ENCODE measurements around the gene PITX2. TPM values are rescaled to one million over a fixed set of nuclear protein-coding genes. Genes with fewer than 3 reads are reported as not detected.

The PITX2 gene
- polyA plus RNA-seq, 1 donor, result 43.4 TPM

GRCh38 chr4:110636680-110637407 lies 14.0 kb upstream of the PITX2 start:
- DNase-seq (ENCODE audit: low read depth), result no peak

DNA sequence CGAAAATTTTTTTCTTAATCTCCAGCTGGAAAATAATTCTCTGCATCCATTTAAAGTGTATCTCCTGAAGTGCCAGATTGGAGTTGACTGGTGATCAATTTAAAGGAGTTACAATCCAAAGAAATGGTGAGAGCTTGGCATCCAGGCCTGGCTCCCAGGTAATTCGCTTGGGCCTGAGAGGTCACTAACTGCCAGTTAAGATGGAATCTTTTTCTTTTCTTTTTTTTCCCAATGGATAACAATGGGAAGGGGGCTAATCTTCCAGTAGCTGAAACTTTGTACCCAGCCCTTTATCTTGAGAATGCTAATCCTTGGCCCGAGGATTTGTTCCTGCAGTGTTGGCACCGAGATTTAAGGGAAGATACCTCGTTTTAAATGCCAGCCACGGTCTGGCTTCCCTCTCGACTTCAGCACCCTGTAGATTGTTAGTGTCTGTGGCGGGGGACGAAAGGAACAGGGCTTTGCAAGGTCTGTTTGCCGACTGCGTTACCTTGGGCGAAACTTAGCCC lies 13.3 kb upstream of the PITX2 start:
- DNase-seq (ENCODE audit: low read depth), result no peak

DNA sequence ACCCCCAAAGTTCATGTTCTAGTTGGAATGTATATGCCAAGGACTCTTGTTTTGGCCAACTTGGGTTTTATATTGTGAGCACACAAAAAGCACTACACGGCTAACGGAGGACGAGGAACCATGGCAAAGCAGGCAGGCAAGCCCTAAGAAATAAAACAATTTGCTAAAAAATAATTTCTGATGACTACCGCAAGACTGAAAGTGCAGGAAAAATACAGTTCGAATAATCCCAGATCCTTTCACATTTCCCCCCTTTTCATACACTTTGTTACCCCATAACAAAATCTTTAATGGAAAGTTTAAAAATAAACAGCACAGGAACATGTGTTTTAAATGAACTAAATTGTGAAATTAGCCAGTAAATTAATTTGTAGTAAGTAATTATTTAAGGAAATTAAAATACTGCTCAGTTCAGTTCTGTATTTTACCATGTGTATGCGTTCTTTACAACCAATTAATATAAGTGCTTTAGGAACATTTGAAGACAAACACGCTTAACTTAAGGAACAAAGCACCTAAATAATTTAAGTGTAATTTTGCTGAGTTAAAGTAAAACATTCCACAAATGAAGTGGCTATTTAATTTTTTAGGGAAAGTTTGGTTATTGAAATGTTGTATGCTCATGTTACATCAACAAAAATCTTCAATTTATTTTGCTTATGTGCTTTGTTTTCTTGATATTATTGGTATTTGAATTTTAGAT lies 12.4 kb upstream of the PITX2 start:
- DNase-seq (ENCODE audit: low read depth), result no peak

DNA sequence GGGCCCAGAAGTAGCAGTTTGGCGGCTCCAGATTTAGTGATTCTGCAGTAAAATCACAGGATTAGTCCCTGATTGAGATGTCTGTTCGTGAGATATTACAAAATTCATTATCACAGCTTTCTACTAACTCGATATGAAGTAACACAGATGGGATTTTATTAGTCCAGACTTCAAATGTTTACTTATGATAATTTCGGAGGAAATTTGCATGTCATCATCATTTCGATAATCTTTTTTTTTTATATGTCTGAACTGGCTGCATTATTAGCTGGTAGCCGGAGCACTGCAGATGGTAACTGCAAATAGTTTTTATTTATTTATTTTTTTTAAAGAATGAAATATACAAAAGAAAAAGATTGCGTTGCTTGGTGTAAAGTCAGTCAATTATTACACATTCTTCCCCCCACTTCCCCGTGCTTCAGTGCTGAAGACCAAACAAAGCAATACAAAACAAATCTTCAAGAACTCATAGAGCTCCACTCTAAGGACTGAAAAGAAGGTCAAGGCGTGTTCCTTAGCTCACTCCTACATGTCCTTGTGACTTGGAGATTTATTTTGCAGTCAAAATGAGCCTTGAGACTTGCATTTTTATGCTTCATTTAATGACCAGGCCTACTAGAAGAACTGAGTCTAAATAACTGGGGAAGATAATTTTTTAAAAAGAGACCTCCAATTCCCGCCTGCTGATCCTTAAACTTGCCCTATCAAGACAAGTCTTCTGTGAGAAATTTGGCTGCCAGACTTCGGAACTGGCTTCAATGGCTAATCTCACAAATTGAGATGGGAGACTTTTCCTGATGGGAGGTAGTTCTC lies 11.7 kb upstream of the PITX2 start:
- no peak for DNase-seq (ENCODE audit: low read depth)

- no peak for DNase-seq (ENCODE audit: low read depth)
Measured at GRCh38 chr4:110633358-110634341, 10.8 kb upstream of the PITX2 start.

DNA sequence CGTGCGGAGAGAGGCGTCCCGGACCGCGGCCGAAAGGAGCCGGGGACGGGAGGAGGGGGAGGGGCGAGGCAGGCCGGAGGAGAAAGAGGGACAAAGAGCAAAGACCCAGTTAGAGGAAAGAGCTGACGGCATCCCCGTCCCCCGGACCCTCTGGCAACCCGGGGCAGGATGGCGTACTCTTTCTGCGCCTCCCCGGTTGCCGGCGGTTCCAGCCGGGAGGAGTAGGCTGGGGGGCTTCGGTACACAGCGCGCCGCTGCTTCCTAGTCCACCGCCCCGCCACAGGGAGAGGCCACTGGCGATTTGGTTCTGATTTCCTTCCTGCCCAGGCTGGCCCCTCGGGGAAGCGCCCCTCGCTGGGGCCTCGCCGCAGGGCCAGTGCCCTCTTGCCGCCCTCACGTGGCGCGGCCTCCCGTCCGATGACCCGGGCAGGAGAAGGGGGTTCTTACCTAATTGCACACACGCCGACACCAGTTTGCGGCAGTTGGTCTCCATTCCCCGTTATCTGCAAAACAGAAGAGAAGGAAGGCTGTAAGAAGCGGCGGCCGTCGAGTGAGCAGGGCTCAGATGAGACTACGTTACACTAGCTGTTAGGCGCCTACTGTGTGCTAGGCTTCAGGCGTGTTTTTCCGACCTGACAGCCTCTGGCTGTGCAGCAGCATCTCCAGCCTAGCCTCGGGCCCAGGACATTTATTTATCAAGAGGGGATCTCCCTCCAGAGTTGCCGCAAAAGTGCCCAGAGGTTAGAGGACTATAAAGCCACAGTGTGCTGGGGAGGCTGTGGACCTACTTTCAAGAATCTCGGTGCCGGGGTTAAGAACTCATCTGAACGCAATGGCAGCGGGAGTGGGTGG lies 9.9 kb upstream of the PITX2 start:
- DNase-seq (ENCODE audit: low read depth), result no peak

DNA sequence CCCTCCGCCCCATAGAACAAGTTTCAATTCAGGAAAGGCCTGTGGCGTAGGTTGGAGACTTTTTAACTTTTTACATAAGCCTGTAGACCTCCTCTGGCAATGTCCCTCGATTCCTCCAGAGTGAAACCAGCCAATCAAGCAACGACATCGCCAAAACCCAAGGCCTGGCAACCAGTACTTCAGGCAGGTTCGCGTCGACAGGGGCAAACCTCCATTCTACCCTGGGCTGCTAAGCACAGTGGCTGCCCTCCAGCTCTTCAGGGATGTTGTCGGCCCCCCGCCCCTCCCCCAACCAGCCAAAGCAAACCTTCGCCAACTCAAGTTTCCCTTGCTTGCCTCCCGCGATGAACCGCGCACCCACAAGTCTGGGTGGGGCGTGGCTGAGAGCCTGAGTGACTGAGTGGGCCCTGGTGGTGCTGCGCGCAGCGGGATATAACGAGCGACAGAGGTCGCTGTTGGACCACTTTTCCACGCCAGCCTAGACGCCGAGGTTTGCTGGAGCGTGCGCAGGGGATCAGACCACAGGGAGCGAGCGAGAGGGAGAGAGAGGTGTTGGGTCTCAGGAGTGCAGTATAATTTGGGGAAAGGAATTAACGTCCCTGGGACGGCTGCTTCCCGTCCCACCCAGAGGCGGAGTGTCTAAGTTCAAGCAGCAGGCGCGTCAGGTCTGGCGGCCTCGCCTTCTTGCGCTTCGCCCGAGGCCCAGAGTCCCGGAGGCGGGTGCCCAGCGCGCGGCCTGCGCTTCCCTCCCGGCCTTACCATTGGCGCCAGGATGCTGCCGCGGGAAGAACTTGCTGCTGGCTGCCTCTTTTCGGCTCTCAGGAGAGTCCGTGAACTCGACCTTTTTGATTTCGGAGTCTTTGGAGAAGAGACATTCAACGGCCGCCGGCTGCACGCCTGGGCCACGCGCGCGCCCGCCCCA lies 9.0 kb upstream of the PITX2 start:
- DNase-seq (ENCODE audit: low read depth), result peak; percentile 67

GRCh38 chr4:110630688-110631402 lies 8.0 kb upstream of the PITX2 start:
- no peak for DNase-seq (ENCODE audit: low read depth)

DNA sequence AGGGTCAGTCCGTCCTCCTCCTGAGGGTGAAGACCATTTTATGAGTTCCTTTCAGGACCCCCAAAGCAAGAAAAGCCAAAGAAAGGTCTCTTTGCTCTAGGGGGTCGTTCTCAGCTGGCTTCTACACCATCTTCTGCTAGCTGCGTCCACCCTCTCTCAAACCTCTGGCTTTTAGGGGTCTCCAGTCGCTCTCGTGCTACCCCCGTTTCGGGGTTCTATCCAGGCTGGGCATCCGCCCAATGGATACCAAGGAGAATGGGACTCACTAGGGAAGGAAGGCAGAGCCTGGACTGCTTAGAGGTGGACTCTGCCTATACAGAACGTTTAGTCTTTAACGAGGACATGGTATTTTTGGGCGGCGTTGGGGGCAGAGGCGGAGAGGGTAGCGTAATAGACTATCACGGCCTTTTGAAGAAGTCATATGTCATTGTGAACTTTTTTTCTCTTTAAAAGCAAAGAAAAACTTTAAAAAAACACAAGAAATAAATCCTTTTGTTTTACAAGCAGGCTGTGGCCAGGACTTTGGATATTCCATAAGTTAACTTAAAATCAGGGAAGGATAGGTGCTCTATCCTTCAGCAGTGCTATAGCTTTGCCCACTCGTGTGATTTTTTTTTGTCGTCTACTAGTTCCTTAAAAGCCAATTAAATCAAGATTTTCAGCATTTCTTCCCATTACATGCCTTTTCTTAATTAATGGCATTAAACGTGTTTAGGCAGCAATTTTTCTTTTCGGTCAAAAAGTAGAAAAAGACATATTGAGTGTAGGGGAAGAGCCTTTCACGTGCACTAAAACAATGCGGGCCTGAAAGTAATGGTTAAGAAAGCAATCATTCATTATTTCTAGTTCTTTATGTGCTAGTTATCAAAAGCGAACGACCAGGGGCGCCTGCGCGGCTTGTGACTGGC lies 7.2 kb upstream of the PITX2 start:
- DNase-seq (ENCODE audit: low read depth), result no peak

- no peak for DNase-seq (ENCODE audit: low read depth)
Measured at GRCh38 chr4:110629214-110629754, 6.4 kb upstream of the PITX2 start.

DNA sequence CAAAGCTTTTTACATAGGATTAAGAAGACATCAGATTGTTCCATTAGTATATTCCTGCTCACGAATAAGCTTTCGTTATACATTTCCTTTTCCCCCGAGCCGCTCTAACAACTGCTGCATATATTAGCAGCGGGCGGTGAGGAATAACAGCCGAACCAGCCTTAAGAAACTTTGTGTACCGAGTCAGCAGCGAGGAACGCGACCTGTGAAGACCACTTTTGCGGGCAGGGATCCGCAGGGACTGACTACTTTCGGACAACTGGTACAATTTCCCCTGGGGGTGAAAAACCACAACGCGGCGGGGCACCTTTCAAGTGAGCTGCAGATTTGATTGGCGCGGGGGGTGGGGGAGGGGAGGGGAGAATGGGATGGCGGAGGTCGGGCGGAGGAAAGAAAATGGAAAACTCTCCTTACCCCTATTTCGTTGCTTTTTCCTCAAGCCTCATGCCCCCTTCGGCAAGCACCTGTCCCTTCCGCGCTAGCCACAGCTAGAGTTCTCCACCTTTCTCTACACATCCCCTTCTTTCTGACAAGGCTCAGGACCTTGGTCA lies 5.9 kb upstream of the PITX2 start:
- no peak for DNase-seq (ENCODE audit: low read depth)

DNA sequence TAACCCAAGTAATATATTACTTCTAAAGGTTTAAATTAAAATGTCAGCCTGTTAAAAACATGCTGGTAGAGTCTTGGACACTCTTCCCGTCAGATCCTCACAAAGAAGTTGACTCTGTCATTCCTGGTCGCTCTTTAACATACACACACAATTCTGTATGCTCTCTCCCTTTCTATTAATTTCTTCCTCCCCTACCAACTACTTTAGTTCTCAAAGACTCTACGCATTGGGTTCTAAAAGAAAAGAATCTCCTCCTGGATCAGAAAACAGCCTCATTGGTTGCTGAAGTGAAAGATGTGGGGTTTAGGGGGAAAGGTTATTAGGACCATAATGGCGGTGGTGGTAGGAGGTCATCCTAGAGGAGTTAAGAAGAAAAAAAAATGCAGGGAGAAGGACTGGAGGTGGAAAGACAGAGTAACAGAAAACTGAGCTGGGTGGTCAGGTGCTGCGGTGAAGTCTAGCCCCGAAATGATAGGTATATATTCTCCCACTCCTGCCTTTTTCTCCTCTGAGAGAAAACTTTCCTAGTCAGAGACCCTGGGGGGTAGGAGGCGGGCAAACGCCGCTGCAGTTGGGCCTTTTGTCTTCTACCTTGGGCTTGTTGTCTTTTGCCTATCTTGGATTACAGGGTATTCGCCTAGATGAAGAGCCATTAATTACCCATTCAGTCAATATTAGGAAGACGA lies 5.2 kb upstream of the PITX2 start:
- no peak for DNase-seq (ENCODE audit: low read depth)

- DNase-seq (ENCODE audit: low read depth), result no peak
Measured at GRCh38 chr4:110626532-110627153, 3.8 kb upstream of the PITX2 start.

DNA sequence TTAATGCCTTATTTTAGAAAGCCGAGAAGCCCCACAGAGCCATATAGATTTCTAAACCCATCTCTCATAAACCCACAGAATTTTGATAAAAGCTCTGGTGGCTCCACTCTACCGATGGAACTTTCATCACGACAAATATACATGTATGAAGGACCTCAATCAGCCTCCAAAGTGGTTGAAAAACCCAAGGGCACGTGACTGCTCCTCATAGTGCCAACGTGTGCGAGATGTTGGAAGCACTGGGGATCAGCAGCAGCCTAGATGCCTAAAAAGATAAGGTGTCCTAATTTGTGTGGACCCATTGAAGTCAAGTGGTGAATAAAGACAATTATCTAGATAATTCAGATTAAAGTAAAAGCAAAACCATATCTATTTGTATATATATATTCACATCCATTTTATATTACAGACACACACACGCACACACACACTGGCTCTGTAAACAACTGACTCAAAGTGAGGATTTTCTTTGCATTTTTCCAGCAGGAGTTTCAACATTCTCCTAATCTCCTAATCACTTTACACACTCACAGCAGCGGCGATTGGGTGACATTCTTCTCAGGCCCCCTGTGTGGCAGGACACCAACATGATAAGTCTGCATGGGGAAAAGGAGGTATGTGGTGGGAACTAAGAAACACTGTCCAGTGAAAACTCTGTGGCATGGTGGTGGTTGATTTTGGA lies 2.8 kb upstream of the PITX2 start:
- DNase-seq (ENCODE audit: low read depth), result no peak

DNA sequence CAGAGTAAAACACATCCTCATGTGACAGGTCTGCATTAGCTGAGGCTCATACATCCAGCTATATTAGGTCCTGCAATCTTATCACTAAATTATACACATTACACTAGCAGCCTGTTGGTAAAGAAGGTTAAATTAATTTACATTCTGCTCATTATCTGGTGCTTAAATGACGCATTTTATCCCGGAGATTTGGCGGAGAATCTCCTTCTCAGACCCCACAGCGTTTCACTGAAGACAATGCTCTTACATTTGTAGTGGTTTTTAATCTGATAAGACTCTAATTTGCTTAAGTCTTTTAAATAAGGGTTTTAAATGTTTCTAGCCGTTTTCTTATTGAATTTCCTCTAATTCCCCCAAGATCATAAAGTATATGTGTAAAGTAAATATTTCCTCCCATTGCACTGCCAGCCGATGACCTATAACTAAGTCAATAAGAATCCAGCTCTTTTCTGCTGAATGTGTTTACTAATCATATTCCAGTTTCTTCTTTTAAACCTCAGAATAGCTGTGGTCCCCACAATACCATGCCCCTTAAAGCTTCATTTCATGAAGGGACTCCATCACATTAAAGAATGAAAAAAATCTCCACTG lies 2.1 kb upstream of the PITX2 start:
- DNase-seq (ENCODE audit: low read depth), result no peak
